NCI-H2029 (cell line): ENCODE measurements around the gene COP1.

Source experiments
- DNase-seq: peaks from one replicate; lab custom pipeline; 2025; lab: John Stamatoyannopoulos, UW

COP1 gene

DNA sequence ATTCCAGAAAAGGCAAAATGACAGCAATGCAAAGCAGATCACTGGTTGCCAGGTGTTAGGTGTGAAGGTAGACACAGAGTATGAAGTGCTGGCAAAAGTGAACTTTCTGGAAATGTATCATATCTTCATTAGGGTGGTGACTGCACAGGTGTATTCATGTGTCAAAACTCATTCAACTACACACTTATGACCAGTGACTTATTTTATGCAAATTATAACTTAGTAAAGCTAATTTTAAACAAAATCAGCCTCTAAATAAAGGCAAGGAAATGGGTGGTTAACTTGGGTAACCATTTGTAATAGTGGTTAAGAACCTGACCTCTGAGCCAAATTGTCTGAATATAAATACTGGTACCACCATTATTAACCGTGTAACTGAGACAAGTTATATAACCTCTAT is 7.4 kb downstream of the COP1 start:
- no peak for DNase-seq

DNA sequence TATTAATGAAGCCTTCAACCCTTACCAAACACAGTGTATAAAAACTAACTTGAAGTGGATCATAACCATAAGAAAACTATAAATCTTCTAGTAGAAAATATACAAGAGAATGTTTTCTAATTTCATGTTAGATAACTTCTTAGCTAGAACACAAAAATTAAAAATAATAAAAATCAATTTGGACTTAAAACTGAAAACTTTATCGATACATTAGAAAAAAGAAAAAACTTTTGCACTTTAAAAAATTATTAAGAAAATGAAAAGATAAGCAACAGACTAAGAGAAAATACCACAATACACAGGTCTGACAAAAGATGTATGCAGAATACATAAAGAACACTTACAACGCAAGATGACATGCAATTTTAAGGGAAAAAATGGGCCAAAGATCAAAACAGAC is 8.7 kb downstream of the COP1 start:
- no peak for DNase-seq

DNA sequence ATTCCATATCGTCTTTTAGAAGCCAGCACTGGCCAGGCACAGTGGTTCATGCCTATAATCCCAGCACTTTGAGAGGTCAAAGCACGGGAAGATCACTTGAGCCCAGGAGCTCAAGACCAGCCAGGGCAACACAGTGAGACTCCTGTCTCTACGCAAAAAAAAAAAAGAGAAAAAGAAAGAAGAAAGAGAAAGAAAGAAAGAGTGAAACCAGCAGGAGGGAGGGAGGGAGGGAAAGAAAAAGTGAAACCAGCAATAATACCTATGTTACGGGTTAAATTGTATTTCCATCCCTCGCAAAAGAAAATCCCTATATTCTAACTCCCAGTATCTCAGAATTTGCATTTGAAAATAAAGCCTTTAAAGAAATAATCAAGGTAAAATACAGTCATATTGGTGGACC is 10.4 kb downstream of the COP1 start:
- no peak for DNase-seq

DNA sequence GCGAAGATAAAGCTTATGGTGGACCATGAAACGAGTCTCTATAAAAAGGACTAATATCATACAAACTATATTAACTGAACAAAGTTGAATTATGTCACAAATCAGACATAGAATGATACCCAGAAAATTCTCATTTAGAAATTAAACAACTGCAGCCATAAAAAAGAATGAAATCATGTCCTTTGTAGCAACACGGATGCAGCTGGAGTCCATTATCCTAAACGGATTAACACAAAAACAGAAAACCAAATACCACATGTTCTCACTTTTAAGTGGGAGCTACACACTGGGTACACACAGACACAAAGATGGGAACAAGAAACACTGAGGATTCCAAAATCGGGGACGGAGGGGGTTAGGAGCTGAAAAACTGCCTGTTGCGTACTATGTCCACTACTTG is 11.5 kb downstream of the COP1 start:
- DNase-seq, result no peak

DNA sequence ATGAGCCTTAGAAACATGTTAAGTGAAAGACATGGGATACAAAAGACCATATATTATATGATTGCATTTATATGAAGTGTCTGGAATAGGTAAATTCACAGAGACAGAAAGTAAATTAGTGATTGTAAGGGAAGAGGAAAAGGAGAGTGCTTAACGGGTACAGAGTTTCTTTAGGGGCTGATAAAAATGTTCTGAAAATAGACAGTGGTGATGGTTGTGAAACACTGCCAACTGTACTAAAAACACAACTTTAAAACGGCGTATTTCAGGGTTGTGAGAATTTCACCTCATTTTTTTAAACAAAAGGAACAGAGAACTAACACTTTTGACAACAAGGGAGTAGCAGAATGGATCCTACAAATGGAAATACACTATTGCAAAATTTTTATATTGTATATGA is 13.4 kb downstream of the COP1 start:
- DNase-seq, result no peak

DNA sequence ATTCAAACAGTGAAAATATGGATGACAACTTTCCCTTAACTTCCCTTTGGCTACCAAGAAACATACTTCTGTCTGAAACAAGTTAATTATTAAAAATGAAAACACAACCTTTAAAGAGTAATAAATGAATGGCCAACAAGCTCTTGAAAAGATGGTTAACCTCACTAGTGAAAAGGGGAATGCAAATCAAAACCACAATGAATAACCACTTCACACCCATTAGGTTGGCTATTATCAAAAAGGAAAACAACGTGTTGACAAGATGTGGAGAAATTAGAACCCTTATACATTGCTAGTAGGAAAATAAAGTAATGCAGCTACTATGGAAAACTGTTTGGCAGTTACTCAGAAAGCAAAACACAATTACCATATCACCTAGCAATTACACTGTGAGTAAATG is 14.1 kb downstream of the COP1 start:
- no peak for DNase-seq

DNA sequence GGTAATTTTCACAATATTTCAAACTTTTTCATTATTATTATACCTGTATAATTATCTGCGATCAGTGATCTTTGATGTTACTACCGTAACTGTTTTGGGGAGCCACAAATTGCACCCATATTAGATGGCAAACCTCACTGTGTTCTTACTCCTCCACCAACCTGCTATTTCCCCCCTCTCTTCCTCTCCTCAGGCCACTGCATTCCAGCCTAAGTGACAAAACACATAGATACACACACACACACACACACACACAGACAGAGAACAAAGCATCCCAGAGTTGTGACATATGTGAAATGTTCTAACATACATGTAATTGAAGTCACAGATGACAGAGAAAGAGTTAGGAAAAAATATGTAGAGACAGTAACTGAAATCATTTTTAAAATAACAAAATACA is 18.5 kb downstream of the COP1 start:
- no peak for DNase-seq

DNA sequence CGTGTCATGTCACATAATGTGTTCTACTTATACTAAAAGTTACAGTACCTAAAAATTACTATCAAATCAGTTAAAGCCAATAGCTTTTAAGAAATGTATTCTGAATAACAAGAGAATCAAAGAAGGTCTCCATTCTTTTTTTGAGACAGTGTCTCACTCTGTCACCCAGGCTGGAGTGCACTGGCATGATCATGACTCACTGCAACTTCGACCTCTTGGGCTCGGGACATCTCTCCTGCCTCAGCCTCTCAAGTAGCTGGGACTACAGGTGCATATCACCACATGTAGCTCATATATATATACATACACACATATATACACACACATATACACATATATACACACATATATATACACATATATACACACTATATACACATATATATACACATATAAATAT is 20.1 kb downstream of the COP1 start:
- DNase-seq, result no peak

DNA sequence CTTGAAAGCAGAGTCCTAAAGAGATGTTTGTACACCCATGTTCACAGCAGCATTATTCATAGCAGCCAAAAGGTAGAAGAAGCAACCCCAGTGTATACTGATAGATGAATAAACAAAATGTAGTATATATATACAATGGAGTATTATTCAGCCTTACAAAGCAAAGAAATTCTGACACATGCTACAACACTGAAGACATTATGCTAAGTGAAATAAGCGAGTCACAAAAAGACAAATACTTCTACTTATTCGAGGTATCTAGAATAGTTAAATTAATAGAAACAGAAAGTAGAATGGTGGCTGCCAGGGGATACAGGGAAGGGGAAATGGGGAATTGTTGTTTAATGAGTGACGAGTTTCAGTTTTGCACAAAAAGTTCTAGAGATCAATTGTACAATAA is 23.5 kb downstream of the COP1 start:
- no peak for DNase-seq

DNA sequence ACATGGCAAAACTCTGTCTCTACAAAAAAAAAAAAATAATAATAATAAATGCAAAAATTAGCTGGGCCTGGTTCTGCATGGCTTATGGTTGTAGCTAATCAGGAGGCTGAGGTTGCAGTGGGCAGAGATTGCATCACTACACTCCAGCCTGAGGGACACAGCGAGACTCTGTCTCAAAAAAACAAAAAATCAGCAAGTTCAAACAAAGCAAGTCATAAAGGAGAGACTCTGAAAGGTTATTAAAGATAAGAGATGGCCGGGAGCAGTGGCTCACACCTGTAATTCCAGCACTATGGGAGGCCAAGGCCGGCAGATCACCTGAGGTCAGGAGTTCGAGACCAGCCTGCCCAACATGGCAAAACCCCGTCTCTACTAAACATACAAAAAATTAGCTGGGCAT is 28.8 kb downstream of the COP1 start:
- no peak for DNase-seq

DNA sequence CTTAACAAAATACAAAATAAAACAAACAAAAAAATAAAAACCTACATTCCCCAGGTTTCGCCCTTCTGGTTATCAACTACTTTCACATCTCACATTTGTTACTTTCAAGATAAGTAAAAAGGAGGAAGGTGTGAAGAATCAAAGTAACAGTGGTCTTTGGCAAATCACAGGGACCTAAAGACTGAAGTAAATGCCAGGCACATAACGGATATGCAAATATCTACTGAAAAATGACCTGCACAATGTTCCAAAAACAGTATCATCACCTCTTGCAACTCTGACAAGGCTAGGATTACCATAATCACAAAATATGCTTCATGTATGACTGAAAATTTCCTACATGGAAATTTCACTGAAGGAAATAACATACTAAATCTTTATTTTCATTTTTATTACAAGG is 29.3 kb downstream of the COP1 start:
- DNase-seq, result no peak

DNA sequence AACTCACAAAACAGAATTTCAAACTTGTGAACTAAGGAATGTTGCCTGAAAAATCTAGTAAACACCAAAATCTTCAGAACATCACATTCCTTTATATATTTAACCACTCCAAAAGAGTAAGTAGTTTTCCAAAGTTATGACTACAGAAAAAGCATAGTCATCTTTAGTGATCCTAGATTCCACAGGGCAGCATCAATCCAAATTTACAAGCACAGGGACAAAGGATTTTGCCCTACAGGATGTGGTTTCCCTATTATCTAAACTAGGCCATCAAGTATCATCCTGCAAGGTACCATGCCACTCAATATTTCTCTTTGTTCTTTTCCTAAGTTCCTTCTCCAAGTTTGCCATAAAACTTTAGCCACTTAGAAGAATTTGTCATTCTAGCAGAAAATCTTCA is 33.0 kb downstream of the COP1 start:
- no peak for DNase-seq

DNA sequence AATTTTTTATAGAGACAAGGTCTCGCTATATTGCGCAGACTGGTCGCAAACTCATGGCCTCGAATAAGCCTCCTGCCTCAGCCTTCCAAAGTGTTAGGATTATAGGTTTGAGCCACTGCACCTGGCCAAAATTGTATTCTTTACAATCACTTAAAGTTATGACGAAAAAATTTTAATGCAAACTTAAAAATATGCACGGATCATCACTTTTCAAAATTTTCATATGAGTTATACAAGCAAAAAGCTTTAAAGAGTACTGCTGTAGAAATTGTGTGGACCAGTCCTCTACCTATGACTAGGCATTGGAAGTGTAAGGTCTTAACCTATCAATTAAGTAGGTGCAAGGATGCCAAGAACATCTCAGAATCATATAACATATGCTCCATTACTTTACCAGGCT is 34.9 kb downstream of the COP1 start:
- DNase-seq, result no peak

DNA sequence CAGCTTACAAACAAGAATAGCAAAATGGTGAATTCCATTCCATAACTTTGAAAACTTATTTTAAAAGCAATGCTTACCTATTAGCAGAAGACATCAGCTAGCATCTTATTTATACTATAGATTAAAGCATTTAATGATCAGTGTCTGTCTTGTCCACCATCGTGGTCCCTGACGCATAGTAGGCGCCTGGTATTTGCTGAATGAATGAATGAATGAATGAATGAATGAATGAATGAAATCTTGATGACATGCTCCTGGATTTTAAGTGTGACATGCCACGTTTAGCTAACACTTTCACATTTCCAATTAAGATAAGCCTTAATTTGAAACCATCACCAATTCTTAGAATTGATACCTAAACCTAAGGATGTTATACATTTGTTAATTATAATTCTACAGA is 39.9 kb downstream of the COP1 start:
- DNase-seq, result no peak

DNA sequence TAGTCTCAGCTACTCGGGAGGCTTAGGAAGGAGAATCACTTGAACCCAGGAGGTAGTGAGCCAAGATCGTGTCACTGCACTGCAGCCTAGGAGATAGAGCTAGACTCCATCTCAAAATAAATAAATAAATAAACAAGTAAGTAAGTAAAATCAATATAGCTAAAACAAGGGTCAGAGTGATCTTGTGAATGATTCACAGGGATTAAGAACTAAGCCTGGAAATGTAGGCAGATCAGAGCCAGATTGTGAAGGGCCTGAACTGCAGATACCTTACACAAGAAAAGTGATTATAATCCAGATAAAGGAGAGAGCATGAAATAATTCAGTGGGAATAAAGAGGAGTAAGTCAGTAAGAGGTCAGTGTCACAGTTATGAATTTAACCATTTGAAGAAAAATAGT is 41.5 kb downstream of the COP1 start:
- no peak for DNase-seq

DNA sequence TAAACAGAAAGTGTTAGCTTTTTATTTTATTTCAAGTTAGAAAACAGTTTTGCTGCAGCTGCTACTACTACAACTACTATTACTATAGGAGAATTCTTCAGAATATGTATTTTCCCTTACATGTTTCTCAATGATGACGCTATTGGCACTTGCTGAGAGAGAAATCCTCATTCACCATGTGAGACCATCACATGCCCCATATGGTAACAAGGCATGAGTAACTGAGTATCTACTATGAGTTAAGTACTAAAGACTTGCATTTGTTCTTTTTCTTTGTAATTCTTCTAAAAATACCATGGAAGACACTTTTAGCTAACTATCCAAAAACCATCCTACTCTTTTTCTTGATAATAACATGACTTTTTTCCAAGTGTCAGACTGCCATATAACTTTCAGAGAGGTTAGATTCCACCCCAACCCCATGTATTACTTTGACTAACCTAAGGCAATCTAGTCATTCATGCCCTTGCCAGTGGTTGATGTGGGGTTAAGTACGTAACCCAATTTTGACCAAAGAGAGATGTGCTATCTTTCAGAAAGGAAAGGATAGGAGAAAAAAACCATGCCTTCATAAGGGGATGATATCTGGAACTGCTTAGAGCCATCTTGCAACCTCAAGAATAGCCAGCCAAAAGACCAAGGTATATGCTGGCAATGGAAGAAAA is 42.9 kb downstream of the COP1 start:
- no peak for DNase-seq

DNA sequence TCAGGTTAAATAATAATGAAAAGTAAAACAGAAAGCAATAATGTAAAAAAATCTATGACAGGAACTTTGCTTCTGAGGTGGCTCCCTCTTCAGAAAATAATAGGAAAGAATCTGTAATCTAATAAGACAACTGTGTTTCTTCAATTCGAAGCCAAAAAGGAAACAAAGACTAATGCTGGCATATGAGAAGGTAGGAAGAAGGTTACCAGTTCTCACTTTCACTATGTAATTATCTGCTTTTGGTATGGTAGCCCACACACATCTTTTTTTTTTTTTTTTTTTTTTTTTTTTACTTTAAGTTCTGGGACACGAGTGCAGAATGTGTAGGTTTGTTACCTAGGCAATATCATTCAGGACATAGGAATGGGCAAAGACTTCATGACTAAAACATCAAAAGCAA is 47.1 kb downstream of the COP1 start:
- no peak for DNase-seq

DNA sequence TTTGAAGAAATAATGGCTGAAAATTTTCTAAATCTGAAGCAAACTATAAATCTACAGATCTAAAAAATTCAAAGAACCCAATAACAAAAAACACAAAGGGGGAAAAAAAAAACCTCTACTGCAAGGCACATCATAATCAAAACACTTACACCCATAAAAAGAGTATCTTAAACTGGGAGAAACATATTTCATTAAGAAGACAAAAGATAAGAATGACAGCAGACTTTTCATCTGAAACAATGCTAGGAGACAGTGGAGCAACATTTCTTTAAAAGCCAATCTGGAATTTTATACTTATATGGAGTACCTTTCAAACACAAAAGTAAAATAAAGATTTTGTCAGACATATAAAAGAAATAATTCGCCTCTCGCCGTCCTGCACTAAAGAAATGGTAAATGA is 49.1 kb downstream of the COP1 start:
- DNase-seq, result no peak

DNA sequence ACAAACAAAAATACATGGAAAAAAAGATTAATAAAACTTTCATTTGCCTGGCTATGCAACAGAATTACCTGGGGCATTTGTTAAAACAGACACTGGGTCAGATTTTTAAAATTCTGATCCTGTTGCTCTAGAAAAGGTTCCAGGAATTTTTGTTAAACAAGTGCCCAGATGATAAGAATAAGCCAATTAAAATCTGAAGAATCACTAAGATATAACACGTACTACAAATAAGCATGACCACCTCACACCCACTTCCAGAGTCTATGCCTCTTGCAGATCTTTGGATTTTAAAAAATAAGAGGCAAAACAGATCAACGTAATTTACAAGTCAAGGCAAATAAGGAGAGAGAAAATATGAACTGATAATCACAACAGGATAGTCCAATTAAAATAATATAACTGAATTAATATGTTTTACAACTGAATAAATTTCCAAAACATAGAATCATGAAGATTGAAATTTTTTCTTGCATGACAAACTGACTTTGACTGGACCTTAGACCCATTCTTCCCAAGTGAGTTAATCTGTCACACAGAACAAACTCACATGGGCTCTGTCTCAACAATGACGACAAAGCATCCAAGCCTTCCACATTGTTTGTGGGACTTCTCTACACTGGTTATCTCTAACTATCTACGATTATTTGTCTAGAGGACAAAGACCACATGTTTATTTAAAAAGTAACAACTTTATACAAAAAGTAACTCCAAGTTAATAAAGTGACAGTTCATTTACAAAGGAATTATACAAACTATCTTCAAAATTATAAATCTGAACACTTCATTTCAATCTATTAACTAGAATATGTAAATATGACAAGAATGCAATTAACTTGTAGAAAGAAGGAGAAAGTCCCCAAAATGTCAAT is 56.9 kb downstream of the COP1 start:
- DNase-seq, result no peak

DNA sequence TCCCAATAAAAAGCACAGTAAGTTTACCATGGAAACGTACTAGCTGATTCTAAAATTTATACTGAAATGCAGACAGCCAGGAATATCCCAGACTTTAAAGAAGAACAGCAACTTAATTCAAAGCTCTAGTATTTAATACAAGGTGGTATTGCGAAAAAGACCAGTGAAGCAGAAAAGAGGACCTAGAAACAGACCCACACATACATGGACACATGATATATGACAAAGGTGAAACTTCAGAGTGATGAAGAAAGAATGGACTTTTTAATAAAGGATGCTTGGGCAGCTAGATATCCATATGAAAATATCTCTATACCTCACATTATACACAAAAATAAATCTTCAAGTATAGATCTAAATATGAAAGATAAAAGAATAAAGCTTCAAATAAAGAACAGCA is 62.6 kb downstream of the COP1 start:
- no peak for DNase-seq

DNA sequence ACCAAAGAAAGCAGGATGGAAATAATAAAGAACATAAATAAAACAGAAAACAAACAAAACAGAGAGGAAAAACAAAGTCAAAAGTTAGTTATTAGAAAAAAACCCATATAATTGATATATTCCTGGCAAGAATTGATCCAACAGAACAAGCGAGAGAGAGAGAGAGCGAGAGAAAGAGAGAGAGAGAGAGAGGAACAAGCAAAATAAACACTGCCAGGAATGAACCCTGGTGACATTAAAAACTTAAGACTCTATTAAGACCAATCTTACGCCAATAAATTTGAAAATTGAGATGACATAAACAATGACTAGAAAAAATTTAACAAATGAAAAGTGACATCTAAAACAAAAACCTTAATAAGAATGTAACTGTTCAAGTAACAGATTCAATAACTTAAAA is 64.1 kb downstream of the COP1 start:
- no peak for DNase-seq

DNA sequence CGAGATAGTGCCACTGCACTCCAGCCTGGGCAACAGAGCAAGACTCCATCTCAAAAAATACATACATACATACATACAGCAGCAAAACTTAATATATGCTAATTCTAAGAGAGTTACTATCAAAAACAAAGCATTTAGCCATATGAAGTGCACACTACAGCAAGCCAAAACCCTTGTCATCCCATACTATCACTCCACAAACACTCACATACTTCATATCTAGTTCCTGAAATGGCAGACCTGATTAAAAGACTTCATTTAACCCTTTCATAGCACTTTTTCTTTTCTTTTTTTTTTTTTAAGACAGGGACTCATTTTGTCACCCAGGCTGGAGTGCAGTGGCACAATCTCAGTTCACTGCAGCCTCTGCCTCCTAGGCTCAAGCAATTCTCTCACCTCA is 65.6 kb downstream of the COP1 start:
- no peak for DNase-seq

DNA sequence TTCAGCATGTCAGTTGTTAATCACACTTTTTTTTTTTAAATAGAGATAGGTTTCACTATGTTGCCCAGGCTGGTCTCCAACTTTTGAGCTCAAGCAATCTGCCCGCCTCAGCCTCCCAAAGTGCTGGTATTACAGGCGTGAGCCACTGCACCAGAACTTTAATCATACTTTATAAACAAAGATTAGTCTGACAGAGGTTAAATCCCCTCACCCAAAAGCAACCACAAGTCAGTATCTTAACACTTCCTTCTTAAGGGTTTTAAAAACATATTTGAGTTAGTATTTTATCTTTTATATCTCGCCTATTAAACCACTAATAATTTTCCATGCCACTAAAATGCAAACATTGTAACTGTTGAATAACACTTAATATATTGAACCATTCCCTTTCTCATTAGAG is 70.2 kb downstream of the COP1 start:
- no peak for DNase-seq

DNA sequence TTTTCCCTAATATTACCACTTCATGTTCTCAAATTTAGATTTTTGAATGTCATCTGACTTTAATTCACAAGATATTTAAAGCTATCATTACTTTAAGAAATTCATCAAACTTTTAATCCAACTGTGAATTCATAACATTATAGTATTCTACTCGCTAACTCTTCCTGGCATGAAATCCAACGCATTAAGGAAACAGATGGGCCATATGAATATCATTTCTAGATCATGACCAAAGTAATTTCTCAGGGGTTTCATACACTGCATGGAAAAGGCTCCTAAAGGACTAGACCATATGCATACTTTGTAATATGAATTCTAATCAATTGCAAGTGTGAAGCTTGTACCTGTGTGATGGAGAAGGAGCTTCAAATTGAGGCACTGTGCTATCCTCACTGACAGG is 72.4 kb downstream of the COP1 start:
- no peak for DNase-seq
